ENCODE measurements around the gene TLK1.

DNA sequence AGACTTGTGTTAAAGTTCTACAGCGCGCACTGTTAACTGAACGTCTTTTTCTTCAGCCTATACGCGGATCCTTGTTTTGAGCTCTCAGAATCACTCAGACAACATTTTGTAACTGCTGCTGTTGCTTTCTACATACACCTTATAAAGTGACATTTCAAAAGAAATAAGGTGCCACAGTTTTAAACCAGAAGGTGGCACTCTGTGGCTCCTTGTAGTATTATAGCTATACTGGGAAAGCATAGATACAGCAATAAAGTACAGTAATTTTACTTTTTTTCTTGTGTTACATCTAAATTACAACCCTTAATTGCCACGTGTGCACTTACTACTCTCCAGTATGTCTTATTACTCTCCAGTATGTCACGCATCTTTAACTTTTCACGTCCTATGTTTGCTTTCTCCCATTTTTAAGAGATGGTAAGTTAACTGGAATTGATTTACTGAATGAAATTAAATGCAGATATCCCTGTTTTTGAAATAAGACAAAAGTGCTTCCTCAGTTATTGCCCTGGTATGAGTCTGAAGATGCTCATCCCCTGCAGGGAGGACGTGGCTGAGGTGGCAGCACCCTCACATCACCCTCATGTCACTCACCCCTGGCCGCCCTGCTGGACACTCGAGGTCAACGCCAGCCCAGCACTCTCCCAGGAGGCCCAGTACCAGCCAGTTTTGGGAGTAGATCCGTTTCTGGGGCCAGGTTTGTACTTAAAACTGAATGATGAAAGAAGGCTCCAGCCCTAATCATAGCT lies 193.9 kb downstream of the TLK1 start:
- TF ChIP-seq, protein P1, sequence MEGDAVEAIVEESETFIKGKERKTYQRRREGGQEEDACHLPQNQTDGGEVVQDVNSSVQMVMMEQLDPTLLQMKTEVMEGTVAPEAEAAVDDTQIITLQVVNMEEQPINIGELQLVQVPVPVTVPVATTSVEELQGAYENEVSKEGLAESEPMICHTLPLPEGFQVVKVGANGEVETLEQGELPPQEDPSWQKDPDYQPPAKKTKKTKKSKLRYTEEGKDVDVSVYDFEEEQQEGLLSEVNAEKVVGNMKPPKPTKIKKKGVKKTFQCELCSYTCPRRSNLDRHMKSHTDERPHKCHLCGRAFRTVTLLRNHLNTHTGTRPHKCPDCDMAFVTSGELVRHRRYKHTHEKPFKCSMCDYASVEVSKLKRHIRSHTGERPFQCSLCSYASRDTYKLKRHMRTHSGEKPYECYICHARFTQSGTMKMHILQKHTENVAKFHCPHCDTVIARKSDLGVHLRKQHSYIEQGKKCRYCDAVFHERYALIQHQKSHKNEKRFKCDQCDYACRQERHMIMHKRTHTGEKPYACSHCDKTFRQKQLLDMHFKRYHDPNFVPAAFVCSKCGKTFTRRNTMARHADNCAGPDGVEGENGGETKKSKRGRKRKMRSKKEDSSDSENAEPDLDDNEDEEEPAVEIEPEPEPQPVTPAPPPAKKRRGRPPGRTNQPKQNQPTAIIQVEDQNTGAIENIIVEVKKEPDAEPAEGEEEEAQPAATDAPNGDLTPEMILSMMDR (IDR thresholded peaks at IDR 0.05) = no peak
- TF ChIP-seq POLR2A (IDR thresholded peaks at IDR 0.05) = no peak
